Activated T-cell treated with anti-CD3 and anti-CD28 coated beads for 4 hours (primary cell): ENCODE results near the gene FGF2.

Source experiments
- DNase-seq: peaks from one replicate; pipeline ENCODE4 v3.0.0-alpha.2; 2020

The FGF2 gene

DNA sequence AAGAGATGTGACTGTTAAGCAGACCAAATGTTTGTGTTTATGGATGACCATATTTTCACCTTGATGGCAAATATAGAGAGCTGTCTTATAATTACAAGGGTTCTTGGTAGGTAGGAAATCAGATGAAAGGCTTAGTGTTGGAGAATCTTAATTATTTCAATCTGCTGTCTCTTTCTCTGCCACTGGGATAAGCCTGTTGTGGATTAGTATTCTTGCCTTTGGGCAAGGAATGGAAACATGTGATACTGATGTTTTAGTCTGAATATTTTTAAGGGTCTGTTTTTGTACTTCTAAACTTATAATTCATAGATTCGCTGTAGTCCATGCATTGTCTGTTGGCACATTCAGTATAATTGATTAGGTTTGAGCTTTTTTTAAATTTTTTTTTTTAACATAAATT lies 119.5 kb downstream of the FGF2 start:
- DNase-seq: no peak
